Mucosa of descending colon (tissue), 3 donors: ENCODE measurements around the gene AOPEP. TPM values are rescaled to one million over a fixed set of nuclear protein-coding genes. Genes with fewer than 3 reads are reported as not detected.

Experiments
- ATAC-seq: fragments of 200-7000 bp; cut with Tn5 transposase; one replicate; pipeline ENCODE4 v1.9.1; 2020; ENCODE audit warnings: mild to moderate bottlenecking, moderate library complexity
- DNase-seq, 3 donors: peaks; one replicate each; pipeline ENCODE4 v3.0.0-alpha.2; 2020
- H3K36me3 ChIP-seq: fragments of 200-600 bp; one replicate; pipeline ENCODE4 v1.8.0; 2021; ENCODE audit warnings: low read depth, mild to moderate bottlenecking
- H3K4me1 ChIP-seq: fragments of 200-600 bp; one replicate; pipeline ENCODE4 v1.8.0; 2021; ENCODE audit warnings: low read depth, mild to moderate bottlenecking
- H3K4me3 ChIP-seq: fragments of 200-600 bp; one replicate; pipeline ENCODE4 v1.8.0; 2021; ENCODE audit warnings: mild to moderate bottlenecking
- H3K9me3 ChIP-seq: fragments of 200-600 bp; one replicate; pipeline ENCODE4 v1.8.0; 2021; ENCODE audit warnings: mild to moderate bottlenecking
- CTCF ChIP-seq: fragments of 200-600 bp; IDR thresholded peaks from one replicate; pipeline ENCODE4 v1.8.0; 2022; ENCODE audit warnings: antibody characterized with exemption, mild to moderate bottlenecking
- intact Hi-C, 2 donors: fragments of 100-400 bp; cut with DNase I in 1 of 2; cut with micrococcal nuclease in 1 of 2; formaldehyde crosslinking; loops; one replicate each; pipeline versions ENCODE4 v1.11.0 to v1.11.1; 2022; cut with DNase I, micrococcal nuclease
- total RNA-seq, 3 donors: library from RNA; stranded (reverse); fragmentation: NEBNext Ultra II Directional in 2 of 3; extraction: Animal tissue kit (Norgen Biotek cat#: 25700) in 2 of 3; gene quantifications; one replicate each; pipeline versions ENCODE4 v1.2.1 to v1.2.4, GENCODE V29; 2021 to 2023
- donor health status: DM: no; HTN: no; CAD: no; lungs with moderate emphysema.
- donor health status: DM: no; HTN: no; CAD: no.
- donor health status: DM: no; HTN: yes; CAD: no.

Gene AOPEP
- total RNA-seq, 3 donors from 2014 or later, result 47.5 to 102 (median 57.8) TPM

GRCh38 chr9:94993160-94993820, 266.8 kb downstream of the AOPEP start:
- intact Hi-C loops, result loop anchor here in 1 of 2 donors (10.0 kb wide), 1 partner anchor 68 kb away; no protein-coding TSS in a partner anchor
- TF ChIP-seq CTCF, result no peak
- Histone ChIP-seq H3K4me1 (no peaks in the 10 kb centered on the region), H3K36me3 (no peaks in the 10 kb centered on the region), H3K4me3 (no peak overlapping the region), H3K9me3 (no peaks in the 10 kb centered on the region)
- ATAC-seq (no peak), DNase-seq (no peak)

- H3K4me3 ChIP-seq, result no peak overlapping the region
- intact Hi-C loops, result loop anchor here in 1 of 2 donors (10.0 kb wide), 1 partner anchor 69 kb away; no protein-coding TSS in a partner anchor
- ATAC-seq, result no peak
- H3K36me3 ChIP-seq, result no peaks in the 10 kb centered on the region
- no peaks in the 10 kb centered on the region for H3K9me3 ChIP-seq
- DNase-seq, result no peak
- no peaks in the 10 kb centered on the region for H3K4me1 ChIP-seq
- no peak for TF ChIP-seq CTCF
These were observed 267.3 kb downstream of the AOPEP start for GRCh38 chr9:94993821-94994165.

GRCh38 chr9:94995048-94995693, 268.7 kb downstream of the AOPEP start:
- ATAC-seq (no peak), DNase-seq (no peak)
- Histone ChIP-seq H3K4me3 (no peak overlapping the region), H3K4me1 (no peaks in the 10 kb centered on the region), H3K9me3 (no peaks in the 10 kb centered on the region), H3K36me3 (no peaks in the 10 kb centered on the region)
- intact Hi-C loops, result loop anchor here in 1 of 2 donors (10.0 kb wide), 1 partner anchor 70 kb away; no protein-coding TSS in a partner anchor
- no peak for TF ChIP-seq CTCF

- Histone ChIP-seq H3K9me3 (no peaks in the 10 kb centered on the region), H3K36me3 (no peaks in the 10 kb centered on the region), H3K4me3 (no peak overlapping the region), H3K4me1 (no peaks in the 10 kb centered on the region)
- no peak for TF ChIP-seq CTCF
- intact Hi-C loops, result loop anchor here in 1 of 2 donors (10.0 kb wide), 1 partner anchor 72 kb away; no protein-coding TSS in a partner anchor
- no peak for DNase-seq
- ATAC-seq, result no peak
These were observed 270.1 kb downstream of the AOPEP start for GRCh38 chr9:94996641-94997040.

GRCh38 chr9:94997727-94998126, 271.2 kb downstream of the AOPEP start:
- no peak for TF ChIP-seq CTCF
- H3K4me1 ChIP-seq, result no peaks in the 10 kb centered on the region
- H3K36me3 ChIP-seq, result no peaks in the 10 kb centered on the region
- H3K4me3 ChIP-seq, result no peak overlapping the region
- H3K9me3 ChIP-seq, result no peaks in the 10 kb centered on the region
- intact Hi-C loops, result loop anchor here in 1 of 2 donors (10.0 kb wide), 1 partner anchor 73 kb away; no protein-coding TSS in a partner anchor
- DNase-seq (no peak), ATAC-seq (no peak)
